MM.1S (cell line): ENCODE results near the gene RCC2.

Source experiments
- DNase-seq: peaks from one replicate; pipeline ENCODE4 v3.0.0-alpha.2; 2015
- H2AFZ ChIP-seq: fragments of 300-600 bp; sonication (generic); 2 replicates; pipeline ENCODE4 v1.6.0; 2016; ENCODE audit warnings: antibody characterized with exemption, low read length
- H3F3A ChIP-seq: fragments of 300-600 bp; sonication (generic); 2 replicates; pipeline ENCODE4 v1.6.1; 2016; ENCODE audit warnings: mild to moderate bottlenecking, antibody characterized with exemption, low read length, moderate library complexity, mixed read lengths; ENCODE audit not compliant: insufficient read depth
- H3K27ac ChIP-seq: fragments of 300-600 bp; sonication (generic); 2 replicates; pipeline ENCODE4 v1.5.1; 2016; ENCODE audit warnings: mild to moderate bottlenecking, low read length
- H3K27me3 ChIP-seq: fragments of 300-600 bp; sonication (generic); replicated peaks from 2 replicates; pipeline ENCODE4 v1.6.0; 2016; ENCODE audit warnings: low read length; ENCODE audit not compliant: insufficient read depth
- H3K36me3 ChIP-seq: fragments of 300-600 bp; sonication (generic); replicated peaks from 2 replicates; pipeline ENCODE4 v1.6.1; 2016; ENCODE audit warnings: mild to moderate bottlenecking, low read length, mixed read lengths; ENCODE audit not compliant: insufficient read depth
- H3K4me1 ChIP-seq: fragments of 300-600 bp; sonication (generic); 2 replicates; pipeline ENCODE4 v1.6.1; 2016; ENCODE audit warnings: low read length, mixed read lengths
- H3K4me2 ChIP-seq: fragments of 300-600 bp; sonication (generic); 2 replicates; pipeline ENCODE4 v1.6.0; 2016; ENCODE audit warnings: low read depth, low read length
- H3K4me3 ChIP-seq: fragments of 300-600 bp; sonication (generic); 2 replicates; pipeline ENCODE4 v1.5.1; 2016; ENCODE audit warnings: low read length, mixed read lengths
- H3K79me2 ChIP-seq: fragments of 300-600 bp; sonication (generic); 2 replicates; pipeline ENCODE4 v1.6.1; 2016; ENCODE audit warnings: mixed run types, low read length, mixed read lengths
- H3K9ac ChIP-seq: fragments of 300-600 bp; sonication (generic); 2 replicates; pipeline ENCODE4 v1.6.1; 2016; ENCODE audit warnings: low read length, mixed read lengths
- H3K9me2 ChIP-seq: fragments of 300-600 bp; sonication (generic); replicated peaks from 2 replicates; pipeline ENCODE4 v1.6.1; 2016; ENCODE audit warnings: mild to moderate bottlenecking, low read length, mixed read lengths; ENCODE audit not compliant: insufficient read depth
- H3K9me3 ChIP-seq: fragments of 300-600 bp; sonication (generic); replicated peaks from 2 replicates; pipeline ENCODE4 v1.6.1; 2016; ENCODE audit warnings: mild to moderate bottlenecking, low read length, mixed read lengths; ENCODE audit not compliant: insufficient read depth
- H4K20me1 ChIP-seq: fragments of 300-600 bp; sonication (generic); 2 replicates; pipeline ENCODE4 v1.6.1; 2016; ENCODE audit warnings: mild to moderate bottlenecking, low read length, moderate library complexity, mixed read lengths; ENCODE audit not compliant: insufficient read depth
- EZH2 ChIP-seq: fragments of 300-600 bp; sonication (generic); optimal IDR thresholded peaks from 2 replicates; pipeline ENCODE3; 2017; ENCODE audit warnings: low read depth, mild to moderate bottlenecking, antibody characterized with exemption, low read length, mixed read lengths
- EZH2phosphoT487 ChIP-seq: fragments of 300-600 bp; sonication (generic); IDR thresholded peaks from 2 replicates; pipeline ENCODE4 v1.6.1; 2018; ENCODE audit warnings: antibody characterized with exemption, low read length
- TF ChIP-seq, protein P1 (sequence below): fragments of 300-600 bp; sonication (generic); IDR thresholded peaks from 2 replicates; pipeline ENCODE4 v1.5.1; 2016; ENCODE audit warnings: antibody characterized with exemption, low read length, mixed read lengths

Gene RCC2

GRCh38 chr1:17360272-17360956 lies 79.1 kb downstream of the RCC2 start:
- Histone ChIP-seq H3K9ac (no peak overlapping the region), H3K4me2 (no peak overlapping the region), H2AFZ (no peak overlapping the region), H3F3A (no peaks in the 10 kb centered on the region), H3K27ac (no peak overlapping the region), H4K20me1 (no peaks in the 10 kb centered on the region), H3K36me3 (no peaks in the 10 kb centered on the region), H3K9me3 (no peaks in the 10 kb centered on the region), H3K9me2 (no peaks in the 10 kb centered on the region), H3K27me3 (peaks cover 87% of the 10 kb centered on the region), H3K4me3 (no peak overlapping the region), H3K4me1 (no peaks in the 10 kb centered on the region), H3K79me2 (no peaks in the 10 kb centered on the region)
- TF ChIP-seq EZH2 = no peak
- no peak for TF ChIP-seq EZH2phosphoT487
- TF ChIP-seq, protein P1, sequence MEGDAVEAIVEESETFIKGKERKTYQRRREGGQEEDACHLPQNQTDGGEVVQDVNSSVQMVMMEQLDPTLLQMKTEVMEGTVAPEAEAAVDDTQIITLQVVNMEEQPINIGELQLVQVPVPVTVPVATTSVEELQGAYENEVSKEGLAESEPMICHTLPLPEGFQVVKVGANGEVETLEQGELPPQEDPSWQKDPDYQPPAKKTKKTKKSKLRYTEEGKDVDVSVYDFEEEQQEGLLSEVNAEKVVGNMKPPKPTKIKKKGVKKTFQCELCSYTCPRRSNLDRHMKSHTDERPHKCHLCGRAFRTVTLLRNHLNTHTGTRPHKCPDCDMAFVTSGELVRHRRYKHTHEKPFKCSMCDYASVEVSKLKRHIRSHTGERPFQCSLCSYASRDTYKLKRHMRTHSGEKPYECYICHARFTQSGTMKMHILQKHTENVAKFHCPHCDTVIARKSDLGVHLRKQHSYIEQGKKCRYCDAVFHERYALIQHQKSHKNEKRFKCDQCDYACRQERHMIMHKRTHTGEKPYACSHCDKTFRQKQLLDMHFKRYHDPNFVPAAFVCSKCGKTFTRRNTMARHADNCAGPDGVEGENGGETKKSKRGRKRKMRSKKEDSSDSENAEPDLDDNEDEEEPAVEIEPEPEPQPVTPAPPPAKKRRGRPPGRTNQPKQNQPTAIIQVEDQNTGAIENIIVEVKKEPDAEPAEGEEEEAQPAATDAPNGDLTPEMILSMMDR = no peak
- no peak for DNase-seq

DNA sequence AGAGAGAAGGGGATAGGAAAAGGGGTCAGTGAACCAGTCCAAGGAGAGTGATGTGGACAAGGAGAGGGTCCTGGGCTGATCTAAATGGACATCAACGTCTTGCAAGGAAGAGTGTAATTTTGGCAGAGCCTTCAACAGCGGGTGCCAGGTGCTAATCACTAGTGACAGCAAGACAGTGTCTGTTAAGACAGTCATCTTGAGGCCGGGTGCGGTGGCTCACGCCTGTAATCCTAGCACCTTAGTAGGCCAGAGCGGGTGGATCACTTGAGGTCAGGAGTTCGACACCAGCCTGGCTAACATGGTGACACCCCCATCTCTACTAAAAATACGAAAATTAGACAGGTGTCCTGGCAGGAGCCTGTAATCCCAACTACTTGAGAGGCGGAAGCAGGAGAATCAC lies 79.7 kb downstream of the RCC2 start:
- TF ChIP-seq, protein P1 = no peak
- TF ChIP-seq EZH2 (no peak), EZH2phosphoT487 (no peak)
- H3K36me3 ChIP-seq = no peaks in the 10 kb centered on the region

DNA sequence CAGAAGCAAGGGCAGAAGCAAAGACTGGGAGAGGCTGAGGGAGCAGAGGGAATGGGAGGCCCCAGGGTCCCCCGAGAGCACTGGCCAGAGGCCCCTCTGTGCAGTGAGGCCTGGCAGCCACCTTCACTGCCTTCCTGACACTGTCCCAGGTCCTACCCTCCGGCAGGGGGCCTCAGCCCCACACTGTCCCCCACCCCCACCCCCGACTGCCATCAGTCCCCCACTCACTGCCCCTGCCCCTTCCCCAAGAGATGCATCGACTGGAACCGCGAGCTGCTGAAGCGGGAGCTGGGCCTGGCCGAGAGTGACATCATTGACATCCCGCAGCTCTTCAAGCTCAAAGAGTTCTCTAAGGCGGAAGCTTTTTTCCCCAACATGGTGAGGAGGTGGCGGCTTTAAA lies 80.4 kb downstream of the RCC2 start:
- no peaks in the 10 kb centered on the region for H3K4me1 ChIP-seq
- no peak overlapping the region for H2AFZ ChIP-seq
- H3K79me2 ChIP-seq = no peaks in the 10 kb centered on the region
- H3F3A ChIP-seq = no peaks in the 10 kb centered on the region
- H3K4me3 ChIP-seq = no peak overlapping the region
- no peak overlapping the region for H3K4me2 ChIP-seq
- no peaks in the 10 kb centered on the region for H3K9me2 ChIP-seq
- DNase-seq = no peak
- H3K9ac ChIP-seq = no peak overlapping the region
- no peaks in the 10 kb centered on the region for H3K36me3 ChIP-seq
- H3K27ac ChIP-seq = no peak overlapping the region
- H4K20me1 ChIP-seq = no peaks in the 10 kb centered on the region
- TF ChIP-seq EZH2 (no peak), EZH2phosphoT487 (no peak)
- TF ChIP-seq, protein P1 = no peak
- H3K9me3 ChIP-seq = no peaks in the 10 kb centered on the region
- peaks cover 88% of the 10 kb centered on the region for H3K27me3 ChIP-seq

More for the DNA sequence above, 79.7 kb downstream of the RCC2 start:
- no peaks in the 10 kb centered on the region for H3K9me2 ChIP-seq
- H3K4me2 ChIP-seq = no peak overlapping the region
- no peaks in the 10 kb centered on the region for H4K20me1 ChIP-seq
- H3F3A ChIP-seq = no peaks in the 10 kb centered on the region
- no peak for DNase-seq
- H3K27me3 ChIP-seq = peaks cover 88% of the 10 kb centered on the region
- no peaks in the 10 kb centered on the region for H3K79me2 ChIP-seq
- H3K9me3 ChIP-seq = no peaks in the 10 kb centered on the region
- H2AFZ ChIP-seq = no peak overlapping the region
- H3K4me1 ChIP-seq = no peaks in the 10 kb centered on the region
- no peak overlapping the region for H3K4me3 ChIP-seq
- no peak overlapping the region for H3K9ac ChIP-seq
- no peak overlapping the region for H3K27ac ChIP-seq
